Hypothalamus (tissue), 51 donors: Measurements from ENCODE around the gene SLC25A29.

ENCODE experiments used
- DNase-seq, 51 donors: peaks; one replicate each; lab custom pipeline; 2025; lab: John Stamatoyannopoulos, UW

Gene SLC25A29

DNA sequence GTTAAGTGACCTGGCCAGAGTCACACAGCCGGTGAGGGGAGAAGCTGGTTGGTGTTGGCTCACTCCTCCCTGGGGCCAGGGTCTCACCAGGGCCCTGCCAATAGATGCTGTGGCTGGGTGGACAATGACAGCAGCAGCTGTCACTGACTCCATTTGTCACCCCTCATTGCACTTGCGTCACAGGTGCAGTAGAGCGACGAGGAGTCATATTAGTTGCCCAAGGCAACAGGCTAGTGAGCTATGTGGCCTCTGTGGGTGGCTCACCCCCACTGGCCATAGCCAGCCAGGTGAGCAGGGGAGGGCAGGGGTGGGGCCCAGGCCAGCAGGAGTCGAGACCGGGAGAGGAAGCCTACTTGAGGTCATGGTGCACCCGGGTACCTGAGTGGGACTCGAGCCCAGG lies 26.6 kb upstream of the SLC25A29 start:
- DNase-seq, result no peak

DNA sequence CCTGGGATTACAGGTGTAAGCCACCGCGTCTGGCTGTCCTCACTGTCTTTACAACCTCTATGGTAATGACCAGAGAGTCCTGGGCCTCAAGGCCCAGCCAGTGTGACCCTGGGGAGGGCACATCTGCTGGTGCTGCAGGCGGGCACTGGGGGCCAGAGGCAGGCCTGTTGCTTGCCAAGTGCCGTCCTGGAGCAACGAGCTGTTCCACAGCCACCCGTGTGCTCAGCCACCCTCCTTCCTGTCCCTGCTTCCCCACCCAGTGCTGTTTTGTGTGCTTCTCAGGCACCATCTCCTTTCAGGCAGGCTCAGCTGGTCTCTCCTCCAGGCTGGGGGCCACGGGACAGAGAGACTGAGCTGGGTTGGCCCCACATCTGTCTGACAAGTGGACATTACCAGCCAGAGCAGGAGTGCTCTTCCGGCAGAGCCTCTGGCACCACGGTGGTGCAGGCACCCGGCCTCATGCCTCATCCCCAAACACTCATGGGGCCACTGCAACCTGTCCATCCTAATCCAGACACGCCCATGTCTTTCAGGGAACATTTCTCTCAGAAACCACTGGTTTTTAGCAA lies 25.9 kb upstream of the SLC25A29 start:
- no peak for DNase-seq

DNA sequence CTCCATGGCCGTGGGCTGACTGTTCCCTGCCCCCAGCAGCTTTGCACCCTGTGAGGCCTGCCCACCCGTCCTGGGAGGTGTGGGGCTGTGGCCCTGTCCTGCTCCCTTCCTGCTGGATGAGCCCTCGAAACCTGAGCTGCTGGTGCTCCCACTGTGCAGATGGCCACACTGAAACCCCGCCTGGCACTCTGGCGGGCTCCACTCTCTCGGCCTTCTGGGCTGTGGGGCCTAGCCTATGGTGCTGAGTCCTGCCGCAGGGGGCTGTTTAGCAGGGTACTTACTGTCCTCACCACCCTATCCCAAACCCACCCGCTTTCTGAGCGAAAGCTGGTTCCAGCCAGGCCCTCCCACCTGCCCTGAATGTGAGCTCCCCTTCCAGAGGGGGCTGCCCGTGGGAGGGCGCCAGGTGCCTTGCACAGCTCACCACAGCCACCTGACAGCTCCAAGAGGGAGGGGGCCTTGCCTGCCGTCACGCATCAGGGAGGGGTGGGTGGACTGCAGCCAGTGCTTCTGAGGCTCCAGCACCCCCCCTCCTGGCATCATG lies 24.2 kb upstream of the SLC25A29 start:
- no peak for DNase-seq

DNA sequence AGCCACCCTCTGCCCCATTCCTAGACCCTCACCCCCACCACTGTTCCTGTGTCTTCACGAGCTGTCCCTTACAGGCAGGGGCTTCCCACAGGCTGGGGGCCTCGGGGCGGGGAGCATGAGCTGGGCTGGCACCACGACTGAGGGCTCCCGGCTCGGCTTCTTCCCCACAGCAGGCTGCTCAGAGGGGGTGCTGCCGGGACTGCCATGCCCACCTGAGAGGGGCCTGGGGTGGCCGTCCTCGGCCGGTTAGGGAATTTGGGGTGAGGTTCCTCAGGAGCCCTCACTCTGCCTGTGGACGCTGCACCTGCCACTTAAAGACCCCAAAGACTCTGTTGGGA lies 23.7 kb upstream of the SLC25A29 start:
- no peak for DNase-seq

DNA sequence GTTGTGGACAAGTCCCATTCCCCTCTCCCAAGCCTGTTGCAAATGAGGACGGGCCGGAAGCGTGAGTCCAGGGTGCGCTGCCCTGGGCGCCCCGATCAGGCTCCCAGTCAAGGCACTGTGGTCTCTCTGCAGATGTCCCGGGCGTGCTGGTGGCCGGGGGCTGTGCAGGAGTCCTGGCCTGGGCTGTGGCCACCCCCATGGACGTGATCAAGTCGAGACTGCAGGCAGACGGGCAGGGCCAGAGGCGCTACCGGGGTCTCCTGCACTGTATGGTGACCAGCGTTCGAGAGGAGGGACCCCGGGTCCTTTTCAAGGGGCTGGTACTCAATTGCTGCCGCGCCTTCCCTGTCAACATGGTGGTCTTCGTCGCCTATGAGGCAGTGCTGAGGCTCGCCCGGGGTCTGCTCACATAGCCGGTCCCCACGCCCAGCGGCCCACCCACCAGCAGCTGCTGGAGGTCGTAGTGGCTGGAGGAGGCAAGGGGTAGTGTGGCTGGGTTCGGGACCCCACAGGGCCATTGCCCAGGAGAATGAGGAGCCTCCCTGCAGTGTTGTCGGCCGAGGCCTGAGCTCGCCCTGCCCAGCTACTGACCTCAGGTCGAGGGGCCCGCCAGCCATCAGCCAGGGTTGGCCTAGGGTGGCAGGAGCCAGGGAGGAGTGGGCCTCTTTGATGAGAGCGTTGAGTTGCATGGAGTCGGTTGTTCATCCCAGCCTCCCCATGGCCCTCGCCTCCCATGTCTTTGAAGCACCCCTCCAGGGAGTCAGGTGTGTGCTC lies 23.2 kb upstream of the SLC25A29 start:
- no peak for DNase-seq

DNA sequence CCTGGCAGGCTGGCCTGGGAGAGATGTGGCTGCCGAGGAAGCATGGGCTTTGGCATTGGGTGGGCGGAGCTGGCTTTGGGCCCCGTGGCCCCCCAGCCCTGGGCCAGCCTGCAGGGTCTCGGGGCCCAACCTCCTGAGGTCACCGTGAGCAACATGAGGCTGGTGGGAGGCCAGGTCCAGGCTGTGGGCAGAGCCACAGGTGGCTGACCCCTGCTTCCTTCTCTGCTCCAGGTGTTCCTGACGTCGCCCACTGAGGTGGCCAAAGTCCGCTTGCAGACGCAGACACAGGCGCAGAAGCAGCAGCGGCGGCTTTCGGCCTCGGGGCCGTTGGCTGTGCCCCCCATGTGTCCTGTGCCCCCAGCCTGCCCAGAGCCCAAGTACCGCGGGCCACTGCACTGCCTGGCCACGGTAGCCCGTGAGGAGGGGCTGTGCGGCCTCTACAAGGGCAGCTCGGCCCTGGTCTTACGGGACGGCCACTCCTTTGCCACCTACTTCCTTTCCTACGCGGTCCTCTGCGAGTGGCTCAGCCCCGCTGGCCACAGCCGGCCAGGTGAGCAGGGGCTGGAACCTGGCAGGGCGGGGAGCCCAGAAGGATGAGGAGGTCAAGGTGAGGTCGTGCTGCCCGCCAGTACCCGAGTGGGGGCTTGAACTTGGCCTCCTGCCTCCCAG lies 22.4 kb upstream of the SLC25A29 start:
- DNase-seq, result no peak

DNA sequence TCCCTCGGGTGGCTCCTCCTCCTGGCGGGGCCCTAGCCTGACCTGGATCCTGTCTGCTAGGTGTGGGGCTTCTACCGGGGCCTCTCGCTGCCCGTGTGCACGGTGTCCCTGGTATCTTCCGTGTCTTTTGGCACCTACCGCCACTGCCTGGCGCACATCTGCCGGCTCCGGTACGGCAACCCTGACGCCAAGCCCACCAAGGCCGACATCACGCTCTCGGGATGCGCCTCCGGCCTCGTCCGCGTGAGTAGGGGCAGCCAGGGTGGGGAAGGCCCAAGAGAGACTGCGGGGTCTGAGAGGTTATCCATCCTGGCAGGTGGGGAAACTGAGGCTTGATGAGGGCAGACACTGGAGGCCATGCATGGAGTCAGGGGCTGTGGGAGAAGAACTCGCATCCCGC lies 20.9 kb upstream of the SLC25A29 start:
- no peak for DNase-seq

DNA sequence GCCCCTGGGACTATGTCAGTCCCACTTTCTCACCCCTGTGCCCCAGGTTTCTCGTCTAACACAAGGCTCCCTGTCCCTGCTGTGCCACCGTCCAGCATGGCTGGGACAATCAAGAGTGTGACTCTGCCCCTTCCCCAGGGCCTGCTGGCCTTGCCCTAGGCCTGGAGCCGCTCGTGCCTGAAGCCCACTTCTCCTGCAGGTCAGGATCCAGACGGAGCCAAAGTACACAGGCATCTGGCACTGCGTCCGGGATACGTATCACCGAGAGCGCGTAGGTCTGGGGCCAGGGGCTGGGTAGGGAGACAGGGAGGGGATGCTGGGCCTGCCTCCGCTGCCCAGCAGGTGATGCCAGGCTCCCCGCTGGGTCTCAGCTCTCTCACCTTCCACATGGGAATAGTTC lies 19.7 kb upstream of the SLC25A29 start:
- DNase-seq, result no peak

DNA sequence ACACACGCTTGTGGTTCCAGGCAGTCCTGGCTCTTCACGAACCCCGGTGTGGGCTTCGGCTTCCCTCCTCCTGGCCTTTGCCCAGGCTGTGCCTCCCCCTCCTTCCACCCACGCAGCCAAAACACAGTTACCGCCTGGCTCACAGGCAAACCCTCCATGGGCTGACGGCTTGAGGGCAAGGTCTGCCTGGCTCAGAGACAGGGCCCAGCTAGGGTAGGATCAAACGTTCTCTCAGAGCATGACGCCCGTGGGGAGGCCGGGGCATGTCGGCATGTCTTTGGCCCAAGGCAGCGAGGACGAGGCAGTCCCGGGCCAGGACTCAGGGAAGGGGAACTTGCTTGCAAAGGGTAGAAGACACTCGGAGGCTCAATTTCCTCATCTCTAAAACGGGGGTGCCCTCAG lies 19.0 kb upstream of the SLC25A29 start:
- DNase-seq, result no peak

DNA sequence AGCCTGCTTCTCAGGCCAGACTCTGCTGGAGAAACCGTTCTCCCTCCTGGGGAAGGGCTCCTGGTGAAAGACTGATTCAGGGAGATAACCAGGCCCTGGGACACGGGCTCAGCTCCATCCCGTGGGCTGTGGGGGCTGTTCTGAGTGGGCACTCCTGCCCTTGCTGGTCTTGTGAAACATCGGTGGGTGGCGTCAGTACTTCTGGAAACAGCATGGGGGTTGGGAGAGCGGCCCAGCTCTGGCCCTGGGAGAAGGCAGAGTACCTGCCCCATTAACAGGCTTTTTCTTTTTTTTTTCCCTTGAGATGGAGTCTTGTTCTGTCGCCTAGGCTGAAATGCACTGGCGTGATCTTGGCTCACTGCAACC lies 17.7 kb upstream of the SLC25A29 start:
- no peak for DNase-seq

DNA sequence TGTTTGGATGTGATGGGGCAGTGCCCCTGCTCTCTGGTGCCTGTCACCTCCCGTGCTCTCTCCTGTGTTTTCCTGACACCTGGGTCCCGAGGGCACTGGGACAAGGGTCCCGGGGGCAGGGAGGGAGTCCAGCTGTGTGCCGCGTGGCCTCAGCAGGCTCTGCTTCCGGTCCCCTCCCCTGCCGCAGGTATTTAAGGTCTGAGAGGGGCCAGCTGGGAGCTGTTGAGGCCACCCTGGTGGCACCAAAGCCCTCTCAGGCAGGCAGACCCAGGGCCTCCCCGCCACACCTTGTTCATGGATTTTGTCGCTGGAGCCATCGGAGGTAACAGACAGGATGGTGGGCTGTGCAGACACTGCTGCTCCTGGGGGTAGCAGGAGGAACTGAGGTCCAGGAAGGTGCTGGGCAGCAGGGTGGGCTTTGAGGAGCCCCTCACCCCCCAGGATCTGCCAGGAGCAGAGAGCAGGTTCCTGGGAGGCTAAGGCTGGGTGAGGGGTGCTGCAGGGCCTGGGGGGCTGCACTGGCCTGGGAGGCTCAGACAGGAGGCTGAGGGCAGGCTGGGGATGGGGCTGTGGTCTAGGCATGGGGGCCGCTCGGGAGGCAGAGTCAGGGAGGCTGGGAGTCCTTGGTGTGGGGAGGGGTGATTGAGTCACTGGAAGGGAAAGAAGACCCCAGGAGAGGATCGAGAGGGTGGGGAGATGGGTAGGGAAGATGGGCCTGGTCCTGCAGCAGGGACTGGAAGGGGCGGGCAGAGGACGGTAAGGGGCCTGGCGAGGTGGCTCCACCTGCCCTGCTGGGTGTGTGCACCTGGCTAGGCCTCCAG lies 17.1 kb upstream of the SLC25A29 start, which contains the start of gene SLC25A47:
SLC25A47 (plus strand) TSS at position 219 of the 821 bp plus-strand sequence; CDS start at position 295, 76 bp downstream.
- no peak for DNase-seq

DNA sequence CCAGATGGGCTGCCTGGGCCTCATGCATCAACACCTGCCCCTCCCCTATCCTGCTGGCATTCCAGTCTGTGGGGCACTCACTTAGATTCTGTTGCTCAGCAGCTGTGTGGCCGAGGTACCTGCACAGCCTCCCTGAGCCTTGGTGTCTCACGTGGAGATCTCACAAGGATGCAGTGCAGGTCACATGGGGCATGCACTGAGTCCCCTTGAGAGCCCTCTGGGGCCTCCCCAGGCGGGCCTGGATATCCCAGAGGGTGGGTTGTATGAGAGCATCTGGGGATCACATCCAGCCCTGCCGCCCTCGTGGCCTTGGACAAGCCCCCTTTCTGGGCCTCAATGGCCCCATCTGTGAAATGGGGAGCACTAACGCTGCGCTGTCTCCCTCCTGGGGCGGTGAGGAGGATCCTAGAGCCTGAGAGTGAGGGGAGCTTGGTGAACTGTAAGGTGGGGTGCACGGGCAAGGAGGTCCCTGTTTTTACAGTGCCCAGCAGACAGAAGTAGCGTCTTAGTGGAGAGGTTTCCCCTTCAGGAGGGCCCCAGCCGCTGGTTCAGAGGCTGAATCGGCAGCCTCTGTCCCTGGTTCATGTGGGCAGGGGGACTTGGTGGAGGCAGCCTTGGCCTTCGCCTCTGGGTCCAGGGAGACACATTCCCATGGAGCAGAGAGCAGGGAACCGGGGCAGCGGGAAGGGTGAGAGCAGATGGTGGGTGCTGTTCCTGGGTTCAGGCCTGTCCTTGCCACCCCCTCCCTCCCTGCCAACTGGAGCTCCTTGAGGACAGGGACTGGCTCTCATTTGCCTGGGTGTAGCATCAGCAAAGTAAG lies 16.1 kb upstream of the SLC25A29 start:
- no peak for DNase-seq

DNA sequence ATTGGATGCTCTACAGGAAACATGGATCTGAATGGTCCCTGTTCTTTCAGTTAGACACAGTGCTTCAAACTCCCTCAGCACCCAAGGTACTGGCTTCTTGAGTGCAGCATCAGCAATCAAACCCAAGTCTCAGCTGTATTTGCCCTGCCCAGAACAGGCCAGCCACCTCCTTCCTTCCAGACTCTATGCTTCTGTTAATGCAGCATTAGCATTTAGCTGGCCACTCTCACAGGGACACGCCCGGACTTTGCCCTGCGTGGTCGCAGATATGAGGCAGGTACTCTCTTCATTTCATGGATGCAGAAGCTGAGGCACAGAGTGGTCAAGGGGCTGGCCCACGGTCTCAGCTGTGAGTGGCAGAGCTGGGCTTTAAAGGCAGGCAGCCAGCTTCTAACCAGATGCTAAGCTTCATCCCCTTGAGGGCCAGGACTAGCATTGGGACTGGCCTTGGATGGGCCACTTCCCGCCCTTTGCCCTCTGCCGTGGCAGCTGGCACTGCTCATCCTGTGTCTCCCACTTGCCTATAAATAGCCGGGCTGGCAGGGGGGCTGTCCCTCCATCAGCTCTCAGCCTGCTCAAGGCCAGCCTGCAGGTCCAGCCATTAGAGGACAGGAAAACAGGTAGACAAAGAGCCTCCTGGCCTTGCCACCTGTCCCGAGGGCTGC lies 15.4 kb upstream of the SLC25A29 start:
- no peak for DNase-seq

DNA sequence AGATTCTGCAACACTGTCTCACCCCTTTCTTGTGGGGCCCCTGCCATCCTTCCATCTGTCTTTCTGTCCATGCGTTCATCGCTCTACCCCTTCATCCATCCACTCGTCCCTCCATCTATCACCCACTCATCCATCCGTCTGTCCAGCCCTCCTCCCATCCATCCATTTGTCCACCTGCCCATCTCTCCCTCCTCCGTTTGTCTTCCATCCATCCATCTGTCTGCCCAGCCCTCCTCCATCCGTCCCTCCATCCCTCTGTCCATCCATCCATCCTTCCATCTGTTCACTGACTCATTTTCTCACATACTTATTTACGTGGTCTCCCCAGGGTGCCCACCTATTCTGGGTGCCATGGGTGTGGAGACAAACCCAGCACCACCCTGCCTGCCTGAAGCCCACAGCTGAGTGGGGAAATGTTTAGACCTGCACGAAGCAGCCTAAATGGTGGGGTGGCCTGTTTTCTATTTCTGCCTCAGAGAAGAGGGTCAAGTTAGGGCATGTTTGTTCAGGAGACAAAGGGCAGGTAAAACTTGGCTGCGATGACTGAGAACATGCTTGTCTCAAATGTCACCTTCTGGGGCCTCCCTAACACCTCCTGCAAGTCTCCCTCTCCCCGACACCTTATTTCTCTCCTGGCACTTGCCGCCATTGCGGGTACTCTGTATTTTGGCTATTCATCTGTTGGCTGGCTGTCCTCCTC lies 14.1 kb upstream of the SLC25A29 start:
- no peak for DNase-seq

DNA sequence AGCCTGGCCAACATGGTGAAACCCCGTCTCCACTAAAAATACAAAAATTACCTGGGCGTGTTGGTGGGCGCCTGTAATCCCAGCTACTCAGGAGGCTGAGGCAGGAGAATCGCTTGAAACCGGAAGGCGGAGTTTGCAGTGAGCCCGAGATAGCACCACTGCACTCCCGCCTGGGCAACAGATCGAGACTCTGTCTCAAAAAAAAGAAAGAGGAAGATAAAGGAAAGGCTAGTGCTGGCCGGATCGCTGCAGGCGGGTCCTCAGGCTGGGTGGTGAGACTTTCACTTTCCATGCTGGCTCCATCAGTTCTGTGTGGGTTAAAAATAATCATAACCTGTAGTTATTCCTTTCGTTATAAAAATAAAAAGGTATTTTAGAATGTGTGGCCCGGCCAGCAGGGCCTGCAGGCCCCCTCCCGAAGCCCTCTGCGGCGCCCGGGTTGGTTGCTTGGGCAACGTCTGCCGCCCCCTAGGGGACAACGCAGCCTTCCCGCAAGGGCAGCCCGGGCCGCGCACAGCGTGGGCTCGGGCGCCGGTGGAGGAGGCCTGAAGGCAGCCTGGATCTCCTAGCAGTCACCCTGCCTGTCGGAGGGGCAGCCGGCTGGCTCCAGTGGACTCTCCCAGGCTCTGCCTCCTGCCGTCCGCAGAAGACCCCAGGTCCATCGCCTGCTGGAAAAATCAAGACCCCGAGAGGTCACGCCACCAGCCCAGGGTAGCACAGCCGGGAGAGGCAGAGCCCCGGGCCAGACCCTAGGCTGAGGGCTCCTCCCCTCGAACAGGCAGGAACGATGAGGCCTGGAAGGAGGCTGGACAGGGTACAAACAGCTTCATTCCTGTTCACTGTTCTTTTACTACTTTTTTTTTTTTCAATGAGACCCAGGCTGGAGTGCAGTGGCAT lies 11.9 kb upstream of the SLC25A29 start:
- peak in 29 of 51 donors; percentile 8 to 70 (median 38) for DNase-seq

DNA sequence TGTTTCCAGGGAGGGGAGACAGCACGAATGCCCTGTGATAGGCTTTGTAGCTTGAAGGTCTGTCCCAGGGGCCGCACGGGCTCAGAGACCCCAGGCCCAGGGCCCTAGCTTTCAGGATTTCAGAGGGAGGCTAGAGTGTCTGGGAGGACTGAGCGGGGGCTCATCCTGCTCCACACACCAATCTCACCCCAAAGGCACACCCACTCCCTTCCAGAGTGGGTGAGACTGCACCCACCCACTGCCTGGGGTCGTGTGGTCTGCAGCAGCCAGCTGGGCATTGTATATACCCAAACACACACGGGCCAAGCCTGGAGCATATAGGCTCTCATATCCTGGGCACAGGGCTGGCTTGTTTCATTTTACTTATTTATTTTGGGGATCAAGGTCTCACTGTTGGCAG lies 11.1 kb upstream of the SLC25A29 start:
- no peak for DNase-seq

DNA sequence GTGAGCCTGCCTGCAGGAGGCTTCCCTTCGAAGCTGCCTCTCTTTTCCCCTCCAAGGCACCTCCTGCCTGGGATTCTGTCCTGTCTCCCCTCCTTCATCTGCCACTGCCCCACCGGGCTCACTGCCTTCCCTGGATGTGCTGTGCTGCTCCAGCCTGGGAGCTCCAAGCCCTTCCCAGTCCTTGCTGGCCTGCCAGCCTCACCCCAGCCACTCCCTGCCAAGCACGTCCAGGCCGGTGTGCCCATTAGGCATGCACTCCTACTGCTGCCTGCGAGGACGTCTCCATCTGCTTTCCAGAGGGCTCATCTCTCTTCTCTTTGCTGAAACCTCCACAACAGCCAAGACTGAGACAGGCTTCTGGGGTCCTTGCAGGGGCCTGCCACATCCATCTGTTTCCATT lies 8.5 kb upstream of the SLC25A29 start:
- no peak for DNase-seq
